Thyroid gland (tissue), 4 donors: Measurements from ENCODE around the gene NEDD4.

Experiments used
- POLR2A ChIP-seq, 2 donors: fragments of 450-650 bp; IDR thresholded peaks; one replicate each; pipeline ENCODE4 v1.6.1; 2017; ENCODE audit warnings: antibody characterized with exemption in 2 of 2, mild to moderate bottlenecking in 2 of 2, moderate library complexity in 1 of 2
- TF ChIP-seq, protein P1 (sequence below), 6 experiments: fragments of 200-600 bp in 3 of 6; fragments of 450-650 bp in 3 of 6; sonication (generic) in 3 of 6; IDR thresholded peaks; one replicate each; pipeline ENCODE4 v1.5.1; 2016 to 2019; ENCODE audit warnings: antibody characterized with exemption in 6 of 6, mild to moderate bottlenecking in 2 of 6, inconsistent platforms in 1 of 6, moderate library complexity in 1 of 6

DNA sequence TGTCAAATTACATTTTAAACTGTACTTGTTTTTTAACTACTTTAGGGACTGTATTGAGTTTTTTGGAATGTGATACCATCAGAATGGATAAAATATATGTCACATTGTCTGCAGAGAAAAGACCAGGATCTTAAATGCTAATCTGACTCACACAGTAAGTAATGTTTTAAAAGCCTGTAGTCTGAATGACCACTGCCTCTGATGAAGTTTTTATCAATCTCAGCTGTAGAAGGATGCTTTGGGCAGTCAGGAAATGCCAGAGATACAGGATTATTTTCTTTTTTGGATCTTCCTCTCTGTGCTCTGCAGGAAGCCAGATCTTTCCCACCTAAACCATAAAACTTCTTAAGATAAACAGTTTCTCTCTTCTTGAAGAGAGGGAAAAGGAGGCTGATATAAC is 177.4 kb downstream of the NEDD4 start:
- TF ChIP-seq, protein P1, sequence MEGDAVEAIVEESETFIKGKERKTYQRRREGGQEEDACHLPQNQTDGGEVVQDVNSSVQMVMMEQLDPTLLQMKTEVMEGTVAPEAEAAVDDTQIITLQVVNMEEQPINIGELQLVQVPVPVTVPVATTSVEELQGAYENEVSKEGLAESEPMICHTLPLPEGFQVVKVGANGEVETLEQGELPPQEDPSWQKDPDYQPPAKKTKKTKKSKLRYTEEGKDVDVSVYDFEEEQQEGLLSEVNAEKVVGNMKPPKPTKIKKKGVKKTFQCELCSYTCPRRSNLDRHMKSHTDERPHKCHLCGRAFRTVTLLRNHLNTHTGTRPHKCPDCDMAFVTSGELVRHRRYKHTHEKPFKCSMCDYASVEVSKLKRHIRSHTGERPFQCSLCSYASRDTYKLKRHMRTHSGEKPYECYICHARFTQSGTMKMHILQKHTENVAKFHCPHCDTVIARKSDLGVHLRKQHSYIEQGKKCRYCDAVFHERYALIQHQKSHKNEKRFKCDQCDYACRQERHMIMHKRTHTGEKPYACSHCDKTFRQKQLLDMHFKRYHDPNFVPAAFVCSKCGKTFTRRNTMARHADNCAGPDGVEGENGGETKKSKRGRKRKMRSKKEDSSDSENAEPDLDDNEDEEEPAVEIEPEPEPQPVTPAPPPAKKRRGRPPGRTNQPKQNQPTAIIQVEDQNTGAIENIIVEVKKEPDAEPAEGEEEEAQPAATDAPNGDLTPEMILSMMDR (IDR thresholded peaks at IDR 0.05): no peak
- no peak for TF ChIP-seq POLR2A (IDR thresholded peaks at IDR 0.05)
